ENCODE measurements around the gene ZNF580.

ZNF580 gene

DNA sequence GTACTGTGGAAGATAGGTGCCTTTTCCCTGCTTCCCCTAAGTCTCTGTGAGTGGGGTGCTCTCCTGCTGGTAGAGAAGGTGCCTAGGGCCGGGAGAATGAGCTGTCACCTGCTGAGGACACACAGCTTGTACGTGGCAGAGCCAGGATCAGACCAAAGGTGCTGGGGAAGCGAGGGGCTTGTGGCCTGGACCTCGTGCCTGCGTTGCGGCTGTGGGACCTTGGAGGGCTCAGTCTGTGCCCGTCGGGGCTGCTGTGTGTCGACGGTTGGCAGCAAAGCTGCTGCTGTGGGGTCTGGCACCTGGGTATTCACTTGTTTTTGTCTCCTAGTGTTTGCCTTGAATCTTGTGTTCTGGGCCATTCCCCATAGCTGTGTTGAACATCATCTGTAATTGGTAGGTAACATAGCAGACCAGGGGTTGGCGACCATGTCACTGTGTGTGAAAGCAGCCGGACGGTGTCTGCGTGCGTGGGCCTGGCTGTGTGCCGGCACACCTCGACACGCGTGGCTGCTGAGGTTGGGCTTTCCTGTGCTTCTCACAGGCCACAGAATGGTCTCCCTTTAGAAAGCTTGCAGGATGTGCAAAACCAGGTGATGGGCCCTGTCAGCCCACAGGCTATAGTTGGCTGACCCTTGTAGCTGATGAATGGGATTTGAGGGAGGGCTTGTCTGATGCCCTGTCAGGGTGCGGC, 23.2 kb downstream of the ZNF580 start:
- DNase-seq (ENCODE audit: low spot score), result no peak

DNA sequence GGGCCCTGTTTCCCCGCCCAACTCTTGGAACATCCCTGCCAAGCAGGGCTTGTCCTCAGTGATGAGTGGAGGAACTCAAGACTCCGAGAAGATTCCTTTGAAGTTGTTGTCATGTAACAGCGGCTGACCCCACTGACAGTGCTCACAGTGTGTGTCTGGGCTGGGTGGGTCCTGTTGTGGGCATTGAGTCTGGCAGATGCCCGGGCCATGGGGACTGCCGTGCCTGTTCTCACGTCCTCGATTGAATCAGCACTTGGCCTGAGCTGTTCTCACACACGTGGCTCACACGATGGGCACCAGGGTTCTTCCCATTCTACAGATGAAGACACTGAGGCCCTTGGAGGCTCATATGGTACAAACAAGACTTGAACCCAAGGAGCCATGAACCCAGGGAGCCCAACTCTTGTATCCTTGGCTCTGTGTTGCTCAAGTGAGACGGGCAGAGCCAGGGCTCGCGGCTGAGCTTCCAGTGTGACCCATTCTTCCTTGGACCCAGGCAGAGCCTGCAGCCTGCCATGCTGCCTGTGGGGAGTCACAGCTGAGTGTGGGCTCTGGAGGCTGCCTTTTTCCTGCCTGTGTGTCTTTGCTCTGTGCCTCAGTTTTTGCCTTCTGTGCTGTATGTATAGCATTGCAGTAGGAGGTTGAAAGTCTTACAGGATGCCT, 25.7 kb downstream of the ZNF580 start:
- no peak for DNase-seq (ENCODE audit: low spot score)

DNA sequence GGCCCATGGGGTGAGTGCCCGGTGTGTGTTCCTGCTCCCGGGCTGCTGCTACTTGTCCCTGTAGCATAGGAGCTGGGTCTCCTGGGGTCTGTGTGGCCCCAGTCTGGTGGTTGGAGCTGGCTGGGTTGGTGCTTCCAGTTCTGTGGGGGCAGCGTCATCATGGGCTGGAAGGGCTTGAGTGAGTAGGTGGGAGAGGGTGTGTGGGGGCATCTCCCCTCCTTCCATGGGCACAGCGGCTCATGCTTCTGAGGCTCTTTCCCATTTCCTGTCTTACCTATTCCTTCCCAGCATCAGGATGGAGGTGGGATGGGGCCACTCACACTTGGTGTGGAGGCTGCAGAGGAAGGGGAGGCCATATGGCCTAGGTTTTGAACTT, 26.2 kb downstream of the ZNF580 start:
- no peak for DNase-seq (ENCODE audit: low spot score)

GRCh38 chr19:55667511-55667910, 26.7 kb downstream of the ZNF580 start:
- DNase-seq (ENCODE audit: low spot score), result no peak

GRCh38 chr19:55667958-55668357, 27.2 kb downstream of the ZNF580 start:
- DNase-seq (ENCODE audit: low spot score), result no peak

DNA sequence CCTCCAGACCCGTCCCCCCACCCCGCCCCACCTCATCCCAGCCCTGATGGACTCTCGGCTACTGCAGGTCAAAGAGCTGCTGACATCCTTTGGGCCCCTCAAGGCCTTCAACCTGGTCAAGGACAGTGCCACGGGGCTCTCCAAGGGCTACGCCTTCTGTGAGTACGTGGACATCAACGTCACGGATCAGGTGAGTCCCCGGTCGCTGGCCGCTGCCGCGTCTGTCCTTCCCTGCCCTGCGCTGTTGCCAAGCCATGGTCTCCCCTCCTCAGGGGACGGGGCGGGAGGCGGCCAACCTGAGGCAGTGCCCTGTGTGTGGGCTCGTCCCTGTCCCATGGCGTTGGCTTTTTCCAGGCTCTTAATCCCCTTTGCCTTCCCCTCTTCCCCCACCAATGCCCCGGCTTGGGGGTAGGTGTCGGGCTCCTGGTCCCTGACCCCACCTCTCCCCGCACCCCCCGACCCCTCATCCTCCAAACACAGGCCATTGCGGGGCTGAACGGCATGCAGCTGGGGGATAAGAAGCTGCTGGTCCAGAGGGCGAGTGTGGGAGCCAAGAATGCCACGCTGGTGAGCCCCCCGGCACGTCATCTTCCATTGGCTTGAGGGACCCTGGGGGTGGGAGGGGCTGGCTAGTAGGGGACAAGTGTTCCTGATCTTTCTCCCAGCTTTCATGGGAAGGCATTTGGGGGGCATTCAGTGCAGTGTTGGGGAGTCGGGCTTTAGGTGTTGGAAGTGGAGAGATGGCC, 28.0 kb downstream of the ZNF580 start:
- DNase-seq (ENCODE audit: low spot score), result no peak

GRCh38 chr19:55669418-55670279, 28.8 kb downstream of the ZNF580 start:
- no peak for DNase-seq (ENCODE audit: low spot score)

- no peak for DNase-seq (ENCODE audit: low spot score)
Measured at GRCh38 chr19:55670280-55671053, 29.7 kb downstream of the ZNF580 start.

- DNase-seq (ENCODE audit: low spot score), result no peak
Measured at GRCh38 chr19:55671054-55671378, 30.2 kb downstream of the ZNF580 start.

- DNase-seq (ENCODE audit: low spot score), result no peak
Measured at GRCh38 chr19:55672418-55672817, 31.6 kb downstream of the ZNF580 start.

DNA sequence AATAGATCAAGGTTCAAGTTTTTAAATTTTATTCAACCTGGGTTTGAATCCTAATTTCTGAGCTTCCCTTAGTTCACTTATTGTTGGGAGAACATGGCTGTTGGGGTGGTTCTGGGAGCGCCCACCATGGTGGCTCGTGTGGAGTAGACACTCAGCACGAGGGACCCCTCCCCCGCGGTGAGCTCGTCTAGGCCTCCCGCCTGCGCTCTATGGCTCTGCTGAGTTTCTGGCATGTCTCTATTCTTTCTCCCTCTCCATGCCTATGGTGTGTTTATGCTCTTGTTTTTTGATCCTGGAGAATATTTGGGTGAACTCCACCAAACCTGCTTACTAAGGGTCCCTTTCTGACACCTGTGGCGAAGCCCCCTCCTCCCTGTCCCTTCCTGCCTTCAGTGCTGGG, 32.7 kb downstream of the ZNF580 start:
- DNase-seq (ENCODE audit: low spot score), result no peak

DNA sequence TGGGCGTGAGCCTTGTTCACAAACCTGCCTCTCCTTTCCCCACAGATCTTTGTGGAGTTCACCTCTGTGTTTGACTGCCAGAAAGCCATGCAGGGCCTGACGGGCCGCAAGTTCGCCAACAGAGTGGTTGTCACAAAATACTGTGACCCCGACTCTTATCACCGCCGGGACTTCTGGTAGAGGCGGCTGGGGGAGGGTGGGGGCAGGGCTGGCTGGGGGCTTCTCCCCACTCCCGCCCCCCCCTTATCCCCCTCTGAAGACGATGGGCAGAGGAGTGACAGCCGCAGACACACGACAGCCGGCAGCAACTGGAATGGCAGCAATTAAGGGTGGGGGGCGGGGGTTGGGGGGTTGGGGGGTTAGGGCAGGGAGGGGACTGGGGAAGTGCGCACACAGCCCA, 33.1 kb downstream of the ZNF580 start:
- DNase-seq (ENCODE audit: low spot score), result no peak

DNA sequence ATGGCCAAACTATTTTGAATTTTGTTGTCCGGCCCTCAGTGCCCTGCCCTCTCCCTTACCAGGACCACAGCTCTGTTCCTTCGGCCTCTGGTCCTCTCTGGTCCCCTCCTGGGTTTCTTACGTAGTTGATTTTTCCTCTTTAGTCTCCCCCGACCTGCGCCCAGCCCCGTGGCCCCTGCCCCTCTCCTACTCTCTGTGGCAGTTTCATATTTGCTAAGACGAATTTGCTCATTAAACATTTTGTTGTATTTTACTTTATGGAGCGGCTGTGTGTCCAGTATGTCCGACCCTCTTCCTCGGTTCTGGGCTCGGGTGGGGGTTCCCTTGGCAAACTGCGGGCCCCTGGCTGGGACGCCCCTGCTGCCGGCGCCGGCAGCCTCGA, 33.6 kb downstream of the ZNF580 start:
- DNase-seq (ENCODE audit: low spot score), result no peak

DNA sequence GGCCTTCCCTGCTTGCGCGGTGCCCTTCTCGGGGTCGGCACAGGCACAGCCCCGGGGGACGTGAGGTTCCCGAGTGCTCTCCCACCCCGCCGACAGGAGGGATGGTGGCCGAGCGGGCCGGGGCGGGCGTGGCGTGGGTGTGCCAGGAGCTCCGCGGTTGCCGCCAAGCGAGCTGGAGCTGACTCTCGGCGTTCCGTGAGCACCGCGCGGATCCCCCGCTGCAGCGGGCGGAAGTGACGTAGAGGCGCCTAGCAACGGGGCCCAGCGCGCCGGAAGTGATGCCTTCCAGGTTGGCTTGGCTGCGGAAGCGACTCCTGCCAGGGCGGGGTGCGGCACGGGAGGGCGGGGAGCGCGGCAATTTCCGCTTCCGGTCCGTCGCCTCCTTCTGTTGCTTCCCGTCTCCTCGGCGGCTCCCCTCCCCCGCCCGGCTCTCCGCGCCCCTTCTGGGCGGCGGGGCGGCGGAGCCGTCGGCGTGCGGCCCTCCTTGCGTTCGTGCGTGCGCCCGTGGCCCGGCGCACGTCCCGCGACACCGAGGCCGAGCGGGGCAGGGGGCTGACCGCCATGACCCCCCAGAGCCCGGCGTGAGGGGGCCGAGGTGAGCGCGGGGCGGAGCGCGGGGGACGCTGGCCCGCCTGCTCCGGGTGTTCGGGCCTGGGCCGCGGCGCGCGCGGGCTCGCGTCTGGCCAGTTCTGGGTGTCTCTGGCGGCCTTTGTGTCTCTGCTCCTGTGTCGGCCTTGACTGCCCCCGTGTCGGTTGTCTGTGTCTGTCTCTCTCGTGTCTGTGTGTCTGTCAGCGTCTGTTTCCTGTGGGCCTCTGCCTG, 34.2 kb downstream of the ZNF580 start, which contains the start of gene EPN1:
Gene EPN1 (plus strand): TSS at position 386 of the 820 bp plus-strand sequence. CDS start 3,402 bp downstream, outside the sequence.
- peak; percentile 96 for DNase-seq (ENCODE audit: low spot score)

GRCh38 chr19:55675661-55676354, 35.0 kb downstream of the ZNF580 start:
- no peak for DNase-seq (ENCODE audit: low spot score)

DNA sequence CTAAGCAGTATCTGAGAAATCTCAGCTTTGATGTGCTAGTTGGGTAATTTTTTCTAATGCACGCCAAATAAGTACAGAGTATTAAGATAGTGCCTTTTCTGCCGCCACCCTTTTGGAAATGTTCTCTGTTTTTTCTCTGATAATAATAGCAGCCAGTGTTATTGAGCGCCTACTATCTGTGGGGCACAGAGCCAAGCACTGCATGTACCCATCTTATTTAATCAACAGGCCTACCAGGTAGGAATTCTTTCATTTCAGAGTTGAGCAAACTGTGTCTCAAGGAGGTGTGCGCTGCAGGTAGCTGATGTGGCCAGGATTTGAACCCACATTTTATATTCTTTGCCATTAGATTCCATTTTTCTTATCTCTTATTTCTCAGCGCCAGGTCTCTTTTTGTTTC, 35.6 kb downstream of the ZNF580 start:
- DNase-seq (ENCODE audit: low spot score), result no peak

DNA sequence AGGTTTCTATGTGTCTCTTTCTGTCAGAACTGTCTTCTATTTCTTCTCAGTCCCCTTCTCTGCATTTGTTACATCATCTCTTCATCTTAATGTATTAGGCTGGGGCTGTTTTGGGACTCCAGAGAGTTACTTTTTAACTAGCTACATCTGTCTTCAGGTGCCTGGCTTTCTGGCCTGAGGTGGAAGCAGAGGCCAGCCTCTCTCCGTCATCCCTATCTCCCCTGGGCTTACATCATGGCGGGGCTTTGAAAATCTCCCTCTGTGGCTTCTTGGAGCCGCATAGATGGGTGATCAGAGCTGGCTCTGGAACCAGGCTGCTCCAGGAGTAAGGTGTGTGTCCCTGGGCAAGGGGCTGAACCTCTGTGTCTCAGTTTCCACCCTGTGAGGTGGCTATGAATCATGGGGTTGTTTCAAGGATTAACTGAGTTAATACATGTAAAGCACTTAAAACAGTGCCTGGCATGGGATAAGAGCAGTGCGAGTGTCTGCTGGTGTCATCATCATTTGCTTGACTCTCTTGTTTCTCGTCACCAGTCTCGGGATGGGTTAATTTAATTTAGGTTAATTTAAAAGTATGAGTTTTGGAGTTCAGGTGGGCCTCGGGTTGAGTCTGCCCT, 36.2 kb downstream of the ZNF580 start:
- DNase-seq (ENCODE audit: low spot score), result no peak

GRCh38 chr19:55677572-55678028, 36.8 kb downstream of the ZNF580 start:
- DNase-seq (ENCODE audit: low spot score), result no peak

GRCh38 chr19:55678121-55678671, 37.4 kb downstream of the ZNF580 start:
- DNase-seq (ENCODE audit: low spot score), result peak; percentile 84
